Measurements from ENCODE around the gene LILRA5. TPM values are rescaled to one million over a fixed set of nuclear protein-coding genes. Genes with fewer than 3 reads are reported as not detected.

LILRA5 gene
- total RNA-seq, 1 donor, result not detected

DNA sequence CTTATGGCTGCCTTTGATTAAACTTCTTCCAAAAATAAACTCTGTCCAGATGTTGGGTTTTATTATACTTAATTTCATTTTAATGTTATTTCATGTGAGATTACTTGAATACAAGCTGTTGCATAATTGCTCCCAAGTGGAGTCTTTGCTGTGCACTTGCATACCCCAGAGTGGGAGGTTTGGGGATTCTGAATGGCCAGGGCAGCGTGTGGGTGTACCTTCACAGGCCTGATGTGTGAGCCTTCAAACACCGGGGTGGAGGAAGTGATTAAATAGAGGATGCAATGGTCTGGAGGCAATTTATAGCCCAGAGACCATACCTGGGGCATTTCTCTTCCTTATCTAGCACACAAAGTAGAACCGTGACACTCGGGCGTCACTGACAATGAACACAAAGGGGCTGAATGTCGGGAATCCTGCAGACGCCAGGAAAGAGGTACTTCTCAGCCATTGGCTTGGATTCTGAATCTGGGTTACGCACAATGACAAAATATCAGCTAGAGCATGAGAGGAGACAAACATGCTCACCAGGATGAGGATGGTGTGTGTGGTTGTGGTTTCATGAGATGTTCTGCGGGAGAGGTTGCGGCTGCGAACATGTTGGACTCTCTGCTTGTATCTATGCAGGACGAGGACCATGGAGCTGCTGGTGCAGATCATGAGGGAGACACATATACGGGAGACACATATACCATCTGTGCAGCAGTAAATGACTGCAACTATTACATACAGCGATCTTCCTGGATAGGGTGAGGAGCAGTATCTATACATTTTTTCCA, 7.1 kb upstream of the LILRA5 start:
- DNase-seq (ENCODE audit: low read depth), result no peak
- TF ChIP-seq, protein P1, sequence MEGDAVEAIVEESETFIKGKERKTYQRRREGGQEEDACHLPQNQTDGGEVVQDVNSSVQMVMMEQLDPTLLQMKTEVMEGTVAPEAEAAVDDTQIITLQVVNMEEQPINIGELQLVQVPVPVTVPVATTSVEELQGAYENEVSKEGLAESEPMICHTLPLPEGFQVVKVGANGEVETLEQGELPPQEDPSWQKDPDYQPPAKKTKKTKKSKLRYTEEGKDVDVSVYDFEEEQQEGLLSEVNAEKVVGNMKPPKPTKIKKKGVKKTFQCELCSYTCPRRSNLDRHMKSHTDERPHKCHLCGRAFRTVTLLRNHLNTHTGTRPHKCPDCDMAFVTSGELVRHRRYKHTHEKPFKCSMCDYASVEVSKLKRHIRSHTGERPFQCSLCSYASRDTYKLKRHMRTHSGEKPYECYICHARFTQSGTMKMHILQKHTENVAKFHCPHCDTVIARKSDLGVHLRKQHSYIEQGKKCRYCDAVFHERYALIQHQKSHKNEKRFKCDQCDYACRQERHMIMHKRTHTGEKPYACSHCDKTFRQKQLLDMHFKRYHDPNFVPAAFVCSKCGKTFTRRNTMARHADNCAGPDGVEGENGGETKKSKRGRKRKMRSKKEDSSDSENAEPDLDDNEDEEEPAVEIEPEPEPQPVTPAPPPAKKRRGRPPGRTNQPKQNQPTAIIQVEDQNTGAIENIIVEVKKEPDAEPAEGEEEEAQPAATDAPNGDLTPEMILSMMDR (IDR thresholded peaks at IDR 0.05; ENCODE audit: insufficient read depth, low read length), result no peak
- H3K4me3 ChIP-seq (ENCODE audit: low read depth, low read length), result no peak overlapping the region

DNA sequence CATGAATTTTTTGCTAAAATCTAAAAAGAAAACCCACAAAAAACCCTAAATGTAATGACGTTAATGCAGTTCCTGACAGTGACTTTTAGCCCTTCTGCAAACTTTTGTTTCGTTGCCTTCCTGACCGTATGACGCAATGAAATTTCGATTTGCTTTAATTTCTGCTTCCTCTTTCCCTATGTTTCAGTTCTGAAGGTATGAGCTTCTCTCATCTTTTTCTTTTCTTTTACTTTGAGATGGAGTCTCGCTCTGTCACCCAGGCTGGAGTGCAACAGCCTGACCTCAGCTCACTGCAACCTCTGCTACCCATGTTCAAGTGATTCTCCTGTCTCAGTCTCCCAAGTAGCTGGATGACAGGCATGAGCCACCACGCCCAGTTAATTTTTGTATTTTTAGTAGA, 6.1 kb upstream of the LILRA5 start:
- TF ChIP-seq, protein P1 (IDR thresholded peaks at IDR 0.05; ENCODE audit: insufficient read depth, low read length), result no peak
- no peak overlapping the region for H3K4me3 ChIP-seq (ENCODE audit: low read depth, low read length)
- no peak for DNase-seq (ENCODE audit: low read depth)

DNA sequence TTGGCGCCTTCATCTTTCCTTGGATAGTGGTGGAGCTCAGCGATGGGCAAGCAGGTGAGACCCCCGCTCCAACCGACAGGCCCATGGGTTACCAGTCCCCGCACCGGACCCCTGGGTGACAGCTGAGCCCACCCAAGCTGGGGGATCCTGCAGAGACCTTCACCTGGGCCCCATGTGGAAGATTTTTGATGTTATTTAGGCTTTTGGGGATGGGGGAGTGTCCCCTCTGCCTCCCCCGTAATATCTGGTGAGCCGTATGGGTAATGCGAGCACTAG, 4.9 kb upstream of the LILRA5 start:
- H3K4me3 ChIP-seq (ENCODE audit: low read depth, low read length), result no peak overlapping the region
- no peak for DNase-seq (ENCODE audit: low read depth)

DNA sequence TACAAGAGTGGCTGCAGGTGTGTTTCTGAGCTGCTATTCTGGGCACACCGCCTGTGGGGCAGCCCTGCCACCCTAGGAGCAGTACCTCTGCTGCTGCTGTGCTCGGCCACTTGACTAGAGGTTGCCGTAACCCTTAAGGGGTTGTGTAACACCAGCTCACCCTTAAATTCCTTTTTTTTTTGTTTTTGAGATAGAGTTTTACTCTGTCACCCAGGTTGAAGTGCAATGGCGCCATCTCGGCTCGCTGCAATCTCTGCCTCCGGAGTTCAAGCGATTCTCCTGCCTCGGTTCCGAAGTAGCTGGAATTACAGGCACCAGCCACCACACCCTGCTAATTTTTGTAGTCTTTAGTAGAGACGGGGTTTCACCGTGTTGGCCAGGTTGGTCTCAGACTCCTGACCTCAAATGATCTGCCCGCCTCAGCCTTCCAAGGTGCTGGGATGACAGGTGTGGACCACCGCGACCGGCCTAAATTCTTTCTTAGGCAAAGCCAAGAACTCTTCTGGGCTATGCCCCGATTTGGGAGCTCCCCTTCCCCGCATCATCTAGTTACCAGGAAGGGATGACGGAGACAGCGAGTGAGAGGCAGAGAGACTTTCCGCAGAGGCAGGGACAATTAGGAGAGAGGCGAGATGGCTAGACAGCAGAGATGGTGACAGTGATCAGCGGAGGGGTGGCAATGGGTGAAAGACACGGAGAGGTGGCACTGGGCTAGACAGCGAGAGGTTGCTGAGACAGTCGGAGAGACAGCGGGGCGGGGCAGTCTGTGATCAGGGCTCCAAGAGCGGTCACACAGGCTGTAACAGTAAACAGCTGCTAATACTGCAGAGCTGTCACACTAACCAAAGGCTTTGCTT, 4.4 kb upstream of the LILRA5 start:
- DNase-seq (ENCODE audit: low read depth), result no peak
- TF ChIP-seq, protein P1 (IDR thresholded peaks at IDR 0.05; ENCODE audit: insufficient read depth, low read length), result no peak
- H3K4me3 ChIP-seq (ENCODE audit: low read depth, low read length), result no peak overlapping the region

More for the DNA sequence above, 4.9 kb upstream of the LILRA5 start:
- TF ChIP-seq, protein P1 (IDR thresholded peaks at IDR 0.05; ENCODE audit: insufficient read depth, low read length), result no peak

DNA sequence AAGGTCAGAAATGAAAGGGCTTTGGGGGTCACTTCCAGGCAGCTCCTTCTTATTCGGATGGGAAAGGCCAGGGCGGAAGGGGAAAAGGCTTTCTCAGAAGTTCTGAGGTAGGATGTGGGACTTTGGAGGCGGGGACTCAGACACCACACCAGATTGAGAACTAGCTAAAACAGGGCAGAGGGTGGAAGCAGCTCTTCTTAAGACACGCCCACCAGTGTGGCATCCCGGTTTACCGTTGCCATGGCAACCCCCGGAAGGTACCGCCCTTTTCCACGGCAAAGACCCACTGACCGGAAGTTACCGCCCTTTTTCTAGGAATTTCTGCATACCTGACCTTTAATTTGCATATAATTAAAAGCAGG, 3.8 kb upstream of the LILRA5 start:
- DNase-seq (ENCODE audit: low read depth), result no peak
- H3K4me3 ChIP-seq (ENCODE audit: low read depth, low read length), result no peak overlapping the region
- TF ChIP-seq, protein P1 (IDR thresholded peaks at IDR 0.05; ENCODE audit: insufficient read depth, low read length), result no peak

DNA sequence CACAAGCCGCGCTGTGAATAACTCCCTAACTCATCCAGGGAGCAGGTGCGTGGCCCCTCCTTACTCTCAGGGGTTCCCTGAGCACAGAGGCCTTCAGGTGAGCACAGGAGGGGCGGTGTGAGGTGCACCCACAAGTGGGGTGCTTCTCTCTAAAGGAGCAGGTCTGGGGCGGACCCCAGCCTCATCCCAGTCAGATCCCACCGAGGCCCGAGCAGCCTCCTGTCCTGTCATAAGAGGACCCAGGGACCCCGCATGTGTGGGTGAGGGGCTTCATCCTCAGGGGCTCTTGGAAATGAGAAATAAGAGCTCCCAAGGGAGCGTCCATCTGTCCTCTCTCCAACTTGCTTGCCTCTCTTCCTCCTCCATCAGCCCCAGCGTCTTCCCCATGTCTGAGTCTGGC, 3.0 kb upstream of the LILRA5 start:
- no peak for DNase-seq (ENCODE audit: low read depth)

More for the DNA sequence above, 3.0 kb upstream of the LILRA5 start:
- TF ChIP-seq, protein P1 (IDR thresholded peaks at IDR 0.05; ENCODE audit: insufficient read depth, low read length), result no peak
- H3K4me3 ChIP-seq (ENCODE audit: low read depth, low read length), result no peak overlapping the region

All from fibroblast of the aortic adventitia (primary cell).